Type B pancreatic cell (in vitro differentiated cells): Measurements from ENCODE around the gene FOXD1. TPM values are rescaled to one million over a fixed set of nuclear protein-coding genes. Genes with fewer than 3 reads are reported as not detected.

Experiments used
- DNase-seq: peaks from one replicate; pipeline ENCODE4 v3.0.0; 2021; ENCODE audit warnings: mixed read lengths; ENCODE audit not compliant: unreplicated experiment; ENCODE audit errors: extremely low spot score
- H3K27ac Mint-ChIP-seq: 2 replicates; pipeline ENCODE4 v1.8.0; 2021; ENCODE audit warnings: mild to moderate bottlenecking, mixed read lengths
- H3K27me3 Mint-ChIP-seq: 2 replicates; pipeline ENCODE4 v1.8.0; 2021; ENCODE audit warnings: mixed read lengths
- H3K36me3 Mint-ChIP-seq: 2 replicates; pipeline ENCODE4 v1.8.0; 2021; ENCODE audit warnings: mixed read lengths
- H3K4me1 Mint-ChIP-seq: one replicate; pipeline ENCODE4 v1.8.0; 2021; ENCODE audit warnings: mixed read lengths; ENCODE audit not compliant: unreplicated experiment
- H3K4me3 Mint-ChIP-seq: 2 replicates; pipeline ENCODE4 v1.8.0; 2021; ENCODE audit warnings: mild to moderate bottlenecking, mixed read lengths
- H3K9me3 Mint-ChIP-seq: 2 replicates; pipeline ENCODE4 v1.8.0; 2021; ENCODE audit warnings: mixed read lengths
- total RNA-seq: library from RNA; stranded (reverse); gene quantifications from 2 replicates; pipeline ENCODE4 v1.2.1, GENCODE V29; 2021; ENCODE audit warnings: low replicate concordance
- TF ChIP-seq, protein P1 (sequence below): fragments of 200-600 bp; sonication (generic); conservative IDR thresholded peaks from 2 replicates; pipeline ENCODE4 v1.5.0; 2021; ENCODE audit warnings: antibody characterized with exemption, mild to moderate bottlenecking

The FOXD1 gene
- total RNA-seq, 1 donor from 2014 or later = 15.9 TPM

DNA sequence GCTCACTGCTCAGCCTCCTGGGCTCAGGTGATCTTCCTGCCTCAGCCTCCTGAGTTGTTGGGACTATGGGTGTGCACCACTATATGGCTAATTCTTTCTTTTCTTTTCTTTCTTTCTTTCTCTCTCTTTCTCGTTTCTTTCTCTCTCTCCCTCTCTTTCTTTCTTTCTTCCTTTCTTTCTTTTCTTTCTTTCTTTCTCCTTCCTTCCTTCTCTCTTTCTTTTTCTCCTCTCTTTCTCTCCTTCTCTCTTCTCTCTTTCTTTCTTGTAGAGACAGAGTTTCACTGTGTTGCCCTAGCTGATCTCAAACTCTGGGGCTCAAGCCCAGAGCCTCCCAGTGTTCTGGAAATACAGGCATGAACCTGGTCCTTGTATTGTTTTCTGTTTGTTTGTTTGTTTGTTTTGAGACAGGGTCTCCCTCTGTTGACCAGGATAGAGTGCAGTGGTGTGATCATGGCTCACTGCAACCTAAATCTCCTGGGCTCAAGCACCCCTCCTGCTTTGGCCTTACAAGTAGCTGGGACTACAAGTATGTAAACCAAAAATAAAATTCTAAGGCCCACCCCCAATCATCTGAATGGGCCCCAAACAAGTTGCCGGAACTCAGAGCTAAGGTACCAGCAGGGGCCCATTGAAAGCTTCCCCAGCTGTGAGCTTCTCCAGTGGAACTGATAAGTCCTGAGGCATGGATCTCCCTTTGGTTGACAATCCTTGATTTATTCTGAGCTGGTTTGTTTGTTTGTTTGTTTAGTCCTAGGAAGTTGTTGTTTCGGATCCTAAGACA, 37.7 kb upstream of the FOXD1 start:
- TF ChIP-seq, protein P1, sequence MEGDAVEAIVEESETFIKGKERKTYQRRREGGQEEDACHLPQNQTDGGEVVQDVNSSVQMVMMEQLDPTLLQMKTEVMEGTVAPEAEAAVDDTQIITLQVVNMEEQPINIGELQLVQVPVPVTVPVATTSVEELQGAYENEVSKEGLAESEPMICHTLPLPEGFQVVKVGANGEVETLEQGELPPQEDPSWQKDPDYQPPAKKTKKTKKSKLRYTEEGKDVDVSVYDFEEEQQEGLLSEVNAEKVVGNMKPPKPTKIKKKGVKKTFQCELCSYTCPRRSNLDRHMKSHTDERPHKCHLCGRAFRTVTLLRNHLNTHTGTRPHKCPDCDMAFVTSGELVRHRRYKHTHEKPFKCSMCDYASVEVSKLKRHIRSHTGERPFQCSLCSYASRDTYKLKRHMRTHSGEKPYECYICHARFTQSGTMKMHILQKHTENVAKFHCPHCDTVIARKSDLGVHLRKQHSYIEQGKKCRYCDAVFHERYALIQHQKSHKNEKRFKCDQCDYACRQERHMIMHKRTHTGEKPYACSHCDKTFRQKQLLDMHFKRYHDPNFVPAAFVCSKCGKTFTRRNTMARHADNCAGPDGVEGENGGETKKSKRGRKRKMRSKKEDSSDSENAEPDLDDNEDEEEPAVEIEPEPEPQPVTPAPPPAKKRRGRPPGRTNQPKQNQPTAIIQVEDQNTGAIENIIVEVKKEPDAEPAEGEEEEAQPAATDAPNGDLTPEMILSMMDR = no peak
- H3K9me3 Mint-ChIP-seq = no peaks in the 10 kb centered on the region
- DNase-seq = no peak
- no peaks in the 10 kb centered on the region for H3K36me3 Mint-ChIP-seq
- no peak overlapping the region for H3K4me3 Mint-ChIP-seq
- H3K27me3 Mint-ChIP-seq = peaks cover 40% of the 10 kb centered on the region
- H3K27ac Mint-ChIP-seq = no peak overlapping the region
- H3K4me1 Mint-ChIP-seq = no peaks in the 10 kb centered on the region

DNA sequence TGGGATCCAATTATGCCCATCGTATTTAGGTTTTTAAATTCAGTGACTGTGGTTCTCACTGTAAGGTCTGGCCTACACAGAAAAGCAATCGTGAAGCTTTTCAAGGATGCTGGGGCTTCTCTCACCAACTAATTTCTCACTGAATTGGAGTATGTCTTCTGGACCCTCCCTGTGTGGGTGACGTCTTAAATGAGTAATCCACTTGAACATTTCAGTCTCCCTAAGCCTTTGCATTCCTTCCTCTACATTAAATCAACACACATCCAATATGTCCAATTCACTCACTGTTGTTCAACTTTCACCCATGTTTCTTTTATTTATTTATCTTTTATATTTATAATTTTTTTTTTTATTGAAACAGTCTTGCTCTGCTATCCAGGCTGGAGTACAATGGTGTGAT, 37.1 kb upstream of the FOXD1 start:
- no peak for DNase-seq
- no peaks in the 10 kb centered on the region for H3K4me1 Mint-ChIP-seq
- no peak overlapping the region for H3K27ac Mint-ChIP-seq
- H3K4me3 Mint-ChIP-seq = no peak overlapping the region
- H3K27me3 Mint-ChIP-seq = peaks cover 44% of the 10 kb centered on the region
- TF ChIP-seq, protein P1 = no peak
- H3K9me3 Mint-ChIP-seq = no peaks in the 10 kb centered on the region
- no peaks in the 10 kb centered on the region for H3K36me3 Mint-ChIP-seq

DNA sequence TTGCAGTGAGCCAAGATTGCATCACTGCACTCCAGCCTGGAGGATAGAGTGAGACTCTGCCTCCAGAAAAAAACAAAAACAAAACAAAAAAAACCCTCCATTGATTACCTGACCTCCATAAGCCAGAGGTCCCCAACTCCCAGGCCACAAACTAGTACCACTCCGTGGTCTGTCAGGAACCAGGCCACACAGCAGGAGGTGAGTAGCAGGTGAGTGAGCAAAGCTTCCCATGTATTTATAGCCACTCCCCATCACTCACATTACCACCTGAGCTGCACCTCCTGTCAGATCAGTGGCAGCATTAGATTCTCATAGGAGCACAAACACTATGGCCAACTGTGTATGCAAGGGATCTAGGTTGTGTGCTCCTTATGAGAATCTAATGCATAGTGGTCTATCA, 35.9 kb upstream of the FOXD1 start:
- H3K4me3 Mint-ChIP-seq = no peak overlapping the region
- no peaks in the 10 kb centered on the region for H3K36me3 Mint-ChIP-seq
- H3K4me1 Mint-ChIP-seq = no peaks in the 10 kb centered on the region
- no peak overlapping the region for H3K27ac Mint-ChIP-seq
- no peak for DNase-seq
- no peaks in the 10 kb centered on the region for H3K9me3 Mint-ChIP-seq
- H3K27me3 Mint-ChIP-seq = peaks cover 54% of the 10 kb centered on the region
- TF ChIP-seq, protein P1 = no peak

DNA sequence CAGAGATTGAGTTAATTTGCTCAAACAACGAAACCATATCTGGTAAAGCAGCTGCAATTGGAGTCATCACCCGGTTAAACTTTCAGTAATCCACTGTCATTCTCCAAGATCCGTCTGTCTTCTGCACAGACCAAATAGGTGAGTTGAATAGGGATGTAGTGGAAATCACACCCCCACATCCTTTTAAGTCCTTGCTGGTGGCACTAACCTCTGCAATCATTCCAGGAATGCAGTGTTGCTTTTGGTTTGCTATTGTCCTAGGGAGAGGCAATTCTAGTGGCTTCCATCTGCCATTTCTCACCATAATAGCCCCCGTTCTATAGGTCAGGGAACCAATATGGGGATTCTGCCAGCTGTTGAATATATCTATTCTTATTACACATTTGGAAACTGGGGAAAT, 35.1 kb upstream of the FOXD1 start:
- Mint-ChIP-seq H3K4me1 (no peaks in the 10 kb centered on the region), H3K9me3 (no peaks in the 10 kb centered on the region), H3K27ac (no peak overlapping the region), H3K27me3 (peaks cover 56% of the 10 kb centered on the region), H3K4me3 (no peak overlapping the region), H3K36me3 (no peaks in the 10 kb centered on the region)
- DNase-seq = no peak
- TF ChIP-seq, protein P1 = no peak

DNA sequence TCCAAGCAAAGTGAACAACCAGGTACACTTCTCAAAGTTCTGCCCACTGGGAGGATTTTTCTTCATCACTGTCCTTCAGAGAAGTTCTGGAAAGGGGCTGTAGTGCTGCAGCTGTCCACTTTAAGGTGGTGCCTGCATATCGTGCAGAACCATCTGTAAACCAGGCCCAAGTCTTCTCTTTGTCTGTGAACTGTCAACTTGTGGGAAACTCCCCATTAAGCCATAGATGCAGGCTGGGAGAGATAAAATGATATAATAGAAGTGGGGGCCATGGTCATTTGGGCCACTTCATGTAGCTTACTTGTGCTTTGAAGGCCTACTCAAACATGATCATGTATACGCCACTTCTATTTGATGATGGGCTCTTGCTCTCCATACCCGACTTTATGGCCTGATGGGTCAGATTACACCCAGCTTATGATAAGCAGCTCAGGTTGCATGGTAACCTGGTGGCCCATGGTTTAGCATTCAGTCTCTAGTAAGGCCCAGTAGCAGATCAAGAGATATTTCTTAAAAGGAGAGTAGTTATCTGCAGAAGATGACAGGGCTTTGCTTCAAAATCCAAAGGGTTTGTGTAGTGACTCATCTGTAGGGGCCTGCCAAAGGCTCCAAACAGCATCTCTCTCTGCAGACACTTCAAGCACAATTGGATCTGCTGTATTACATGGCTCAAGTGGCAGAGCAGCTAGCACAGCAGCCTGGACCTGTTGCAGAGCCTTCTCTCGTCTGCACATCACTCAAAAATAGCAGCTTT, 34.0 kb upstream of the FOXD1 start:
- H3K4me1 Mint-ChIP-seq = no peaks in the 10 kb centered on the region

More for the DNA sequence above, 34.0 kb upstream of the FOXD1 start:
- Mint-ChIP-seq H3K4me3 (no peak overlapping the region), H3K9me3 (no peaks in the 10 kb centered on the region), H3K36me3 (no peaks in the 10 kb centered on the region), H3K27ac (no peak overlapping the region), H3K27me3 (peaks cover 51% of the 10 kb centered on the region)
- TF ChIP-seq, protein P1 = no peak
- DNase-seq = no peak
